Left kidney (tissue), 8 donors: ENCODE data around the gene OR6K2. TPM values are rescaled to one million over a fixed set of nuclear protein-coding genes. Genes with fewer than 3 reads are reported as not detected.
"Not testable (repeated sequence)": the region's sequence is repeated elsewhere in the genome, so short reads cannot be mapped to it uniquely, and the experiment has no call there.

Experiments
- DNase-seq: peaks from one replicate; pipeline ENCODE4 v3.0.0-alpha.2; 2013
- long read RNA-seq, 8 donors: transcript quantifications; one replicate each; lab custom pipeline, GENCODE V29; 2026
- polyA plus RNA-seq: library from polyadenylated mRNA; unstranded; fragments of 120-200 nt; gene quantifications from one replicate; pipeline ENCODE4 v1.2.1, GENCODE V29; 2013; ENCODE audit not compliant: insufficient read length

OR6K2 gene, protein sequence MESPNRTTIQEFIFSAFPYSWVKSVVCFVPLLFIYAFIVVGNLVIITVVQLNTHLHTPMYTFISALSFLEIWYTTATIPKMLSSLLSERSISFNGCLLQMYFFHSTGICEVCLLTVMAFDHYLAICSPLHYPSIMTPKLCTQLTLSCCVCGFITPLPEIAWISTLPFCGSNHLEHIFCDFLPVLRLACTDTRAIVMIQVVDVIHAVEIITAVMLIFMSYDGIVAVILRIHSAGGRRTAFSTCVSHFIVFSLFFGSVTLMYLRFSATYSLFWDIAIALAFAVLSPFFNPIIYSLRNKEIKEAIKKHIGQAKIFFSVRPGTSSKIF
- polyA plus RNA-seq = not detected
- long read RNA-seq, donor 1 = 0 reads
- long read RNA-seq, donor 2 = 0 reads
- long read RNA-seq, donor 3 = 0 reads
- long read RNA-seq, donor 4 = 0 reads
- long read RNA-seq, donor 5 = 0 reads
- long read RNA-seq, donor 6 = 0 reads
- long read RNA-seq, donor 7 = 0 reads
- long read RNA-seq, donor 8 = 0 reads

DNA sequence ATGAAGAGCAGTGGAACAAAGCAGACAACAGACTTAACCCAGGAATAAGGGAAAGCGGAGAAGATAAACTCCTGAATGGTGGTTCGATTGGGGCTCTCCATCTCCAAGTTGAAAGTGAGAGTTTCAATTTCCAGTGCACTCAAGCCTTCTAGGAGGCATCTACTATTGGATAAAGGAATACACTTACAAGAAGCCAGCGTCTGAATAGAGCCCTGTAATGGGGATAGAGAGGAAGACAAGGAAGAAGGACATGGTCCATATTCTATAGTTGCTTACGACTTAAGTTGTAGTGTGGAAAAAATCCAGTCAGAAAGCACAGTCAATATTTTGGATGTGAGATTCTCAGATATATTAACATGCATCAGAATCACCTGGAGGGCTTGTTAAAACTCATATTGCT lies at the start of gene OR6K2:
Gene OR6K2, minus strand, starts transcription at position 101 of the 400 bp plus-strand sequence. Its CDS starts 0 bp downstream, at position 101.
- no peak for DNase-seq

DNA sequence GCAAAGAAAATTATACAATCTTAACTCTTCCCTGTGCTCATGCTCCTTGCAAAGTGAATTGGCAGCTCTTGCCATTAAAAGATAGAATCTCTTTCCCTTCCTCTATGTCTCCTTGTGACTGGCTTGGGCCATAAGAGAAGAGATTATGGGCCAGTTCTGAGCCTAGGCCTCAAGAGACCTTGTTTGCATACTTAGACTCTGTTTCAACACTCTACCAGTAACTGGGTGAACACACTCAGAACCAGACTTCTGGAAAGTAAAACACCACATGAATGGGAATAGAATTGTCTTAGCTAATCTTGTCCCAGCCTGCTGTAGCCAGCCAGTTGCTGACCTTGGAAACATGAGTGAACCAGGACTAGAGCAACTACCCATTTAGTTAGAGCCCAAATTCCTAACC lies 35.4 kb upstream of the OR6K2 start:
- no peak for DNase-seq

DNA sequence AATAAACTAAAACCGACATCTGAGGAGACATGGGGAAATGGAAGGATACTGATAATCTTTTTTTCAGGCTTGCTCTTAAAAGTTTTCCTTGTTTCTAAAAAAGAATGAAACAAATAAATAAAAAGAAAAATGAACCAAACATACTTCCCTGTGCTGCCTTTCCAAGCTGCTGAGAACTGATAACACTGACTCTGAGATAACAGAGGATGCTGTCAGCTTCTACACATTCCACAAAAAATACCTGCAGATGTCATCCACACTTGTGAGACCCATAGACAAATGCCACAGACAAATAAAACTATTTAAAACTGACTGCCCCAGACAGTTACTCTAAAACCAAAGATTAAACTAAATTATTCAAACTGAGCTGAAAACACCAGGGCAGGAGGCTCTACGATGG lies 32.1 kb upstream of the OR6K2 start:
- DNase-seq = no peak

DNA sequence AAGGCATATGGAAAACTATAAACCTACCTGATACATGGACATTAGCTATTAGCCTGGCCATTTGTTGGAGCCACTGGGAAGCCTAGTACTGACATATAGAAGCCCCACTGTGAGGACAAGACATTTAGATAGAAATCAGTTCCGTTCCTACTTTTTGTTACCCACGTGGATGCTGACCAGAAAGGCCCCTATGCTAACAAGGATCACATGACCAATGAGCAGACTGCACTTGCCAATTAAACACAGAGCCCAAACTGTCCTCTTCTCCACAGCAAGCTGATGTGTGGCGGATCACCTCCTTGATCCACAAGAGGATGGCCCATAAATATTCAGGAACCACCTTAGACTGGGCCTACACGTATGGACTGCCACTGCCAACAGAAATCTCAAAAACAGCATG lies 31.3 kb upstream of the OR6K2 start:
- DNase-seq = no peak

DNA sequence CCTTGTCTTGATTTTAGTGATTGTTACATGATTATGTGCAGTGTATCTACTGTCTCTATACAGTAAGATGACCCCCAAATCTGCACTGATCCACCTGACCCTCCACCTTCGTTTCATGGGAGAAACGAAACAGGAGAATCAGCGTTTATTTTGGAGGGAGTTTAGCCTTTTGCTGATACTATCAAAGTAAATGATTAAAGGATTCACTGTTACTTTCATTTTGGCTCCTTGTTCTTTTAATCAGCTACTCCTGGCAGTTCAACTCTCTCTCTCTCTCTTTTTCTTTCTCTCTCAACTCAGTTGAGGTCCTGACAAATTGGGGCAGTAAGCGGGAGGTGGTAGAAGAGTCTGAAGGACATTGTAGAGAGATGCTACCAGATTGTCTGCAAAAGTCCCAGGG lies 30.0 kb upstream of the OR6K2 start:
- DNase-seq = no peak

DNA sequence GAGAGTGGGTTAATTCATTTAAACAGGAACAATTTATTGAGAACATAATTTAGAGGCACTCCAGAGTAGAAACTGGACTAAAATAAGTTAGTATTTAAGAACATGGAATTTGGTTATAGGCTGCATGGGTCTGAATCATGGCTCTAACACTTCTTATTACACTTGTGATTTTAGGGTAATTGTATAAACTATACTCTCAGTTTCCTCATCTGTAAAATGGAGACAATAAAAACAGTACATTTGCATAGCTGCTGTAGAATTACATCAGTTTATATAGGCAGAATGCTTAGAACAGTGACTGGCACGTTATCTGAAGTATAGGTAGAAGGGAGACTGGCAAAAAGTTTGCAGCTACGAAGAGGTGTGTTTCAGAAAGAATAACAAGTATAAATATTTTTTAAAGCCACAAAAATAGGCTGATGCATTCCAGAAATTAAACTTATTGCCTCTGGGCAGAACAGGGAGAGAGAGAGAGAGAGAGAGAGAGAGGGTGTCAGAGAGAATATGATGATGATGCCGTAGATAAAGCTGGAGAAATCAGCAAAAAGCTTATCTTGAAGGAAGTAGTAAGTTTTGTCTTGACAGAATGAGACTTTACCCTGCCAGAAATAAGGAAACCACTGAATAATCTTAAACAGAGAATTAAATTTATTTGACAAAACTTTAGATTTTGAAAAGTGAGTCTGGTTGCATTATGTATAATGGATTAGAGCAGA lies 28.2 kb upstream of the OR6K2 start:
- no peak for DNase-seq

DNA sequence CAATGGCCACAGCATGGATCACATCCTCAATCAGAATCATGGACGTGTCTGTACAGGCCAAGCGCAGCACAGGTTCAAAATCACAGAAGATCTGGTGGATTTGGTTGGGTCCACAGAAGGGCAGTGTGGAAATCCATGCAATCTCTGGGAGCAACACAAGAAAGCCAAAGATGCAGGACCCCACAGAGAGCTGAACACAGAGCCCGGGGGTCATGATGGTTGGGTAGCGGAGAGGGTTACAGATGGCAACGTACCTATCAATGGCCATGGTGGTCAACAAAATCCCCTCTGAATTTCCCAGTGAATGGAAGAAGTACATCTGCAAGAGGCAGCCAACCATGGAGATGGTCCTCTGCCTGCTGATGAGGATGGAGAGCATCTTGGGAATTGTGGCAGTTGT lies 24.0 kb upstream of the OR6K2 start:
- DNase-seq = no peak

DNA sequence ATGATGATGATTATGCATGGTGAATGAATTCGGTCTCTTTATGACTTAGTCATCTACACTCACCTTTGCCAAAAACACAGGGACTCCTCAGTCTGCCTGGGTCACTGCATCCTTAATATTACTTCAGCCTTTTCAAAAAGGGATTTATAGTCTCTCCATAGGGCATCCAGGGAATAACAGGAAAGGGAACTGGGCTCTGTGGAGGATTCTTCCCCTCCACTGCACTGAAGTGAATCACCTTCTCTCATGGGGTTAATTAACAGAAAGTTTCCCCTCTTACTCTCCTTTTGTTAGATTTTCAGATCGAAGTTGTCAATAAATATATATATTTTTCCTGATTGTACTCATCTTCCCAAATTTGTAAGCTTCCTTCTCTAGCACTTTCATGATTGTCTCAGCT lies 20.2 kb upstream of the OR6K2 start, which contains the start of gene OR6K3:
Gene OR6K3, minus strand, starts transcription at position 101 of the 400 bp plus-strand sequence. CDS start 2,605 bp downstream, outside the sequence.
- no peak for DNase-seq

DNA sequence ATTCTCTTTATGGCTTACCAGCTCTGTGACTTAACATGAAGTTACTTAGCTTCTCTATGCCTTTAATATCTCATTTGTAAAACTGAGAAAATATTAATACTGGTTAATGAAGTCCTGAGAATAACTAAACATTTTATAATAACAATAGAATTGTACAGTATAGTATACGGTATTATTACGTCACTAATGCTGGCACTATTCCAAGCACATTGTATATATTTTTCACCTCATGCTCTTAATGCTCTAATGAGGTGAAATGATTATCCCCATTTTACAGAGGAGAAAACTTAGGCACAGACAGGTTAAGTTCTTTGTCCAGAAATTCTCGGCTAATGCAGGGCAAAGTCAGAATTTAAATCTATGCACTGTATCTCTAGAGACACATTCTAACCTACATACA lies 19.2 kb upstream of the OR6K2 start:
- no peak for DNase-seq

DNA sequence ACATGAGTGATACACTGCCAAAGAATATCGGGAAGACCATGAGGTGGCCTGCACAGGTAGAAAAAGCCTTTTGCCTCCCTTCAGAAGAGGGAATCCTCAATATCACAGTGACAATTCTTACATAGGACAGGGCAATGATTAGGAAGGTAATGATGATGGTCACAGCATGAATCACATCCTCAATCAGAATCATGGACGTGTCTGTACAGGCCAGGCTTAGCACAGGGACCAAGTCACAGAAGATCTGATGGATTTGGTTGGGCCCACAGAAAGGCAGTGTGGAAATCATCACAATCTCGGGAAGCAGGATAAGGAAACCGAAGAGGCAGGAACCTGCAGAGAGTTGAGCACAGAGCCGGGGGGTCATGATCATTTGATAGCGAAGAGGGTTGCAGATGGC lies 16.9 kb upstream of the OR6K2 start:
- DNase-seq = no peak

DNA sequence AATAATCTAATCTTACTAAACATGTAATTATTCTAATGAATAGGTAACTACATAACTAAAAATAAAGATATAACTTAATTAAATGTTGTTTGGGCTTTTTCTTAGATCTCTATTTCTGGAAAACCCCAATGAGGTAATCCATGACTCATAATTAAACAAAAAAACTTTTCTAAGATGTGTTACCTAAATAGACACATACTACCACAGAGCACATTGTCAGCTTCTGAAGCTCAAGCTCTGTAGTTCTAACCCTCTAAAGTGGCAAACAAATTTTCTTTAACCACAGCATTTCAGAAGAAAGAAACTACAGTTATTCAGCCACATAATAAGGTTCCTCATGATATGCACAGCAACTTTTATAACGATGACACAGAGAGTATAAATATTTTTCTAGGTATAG lies 15.9 kb upstream of the OR6K2 start:
- DNase-seq = no peak

DNA sequence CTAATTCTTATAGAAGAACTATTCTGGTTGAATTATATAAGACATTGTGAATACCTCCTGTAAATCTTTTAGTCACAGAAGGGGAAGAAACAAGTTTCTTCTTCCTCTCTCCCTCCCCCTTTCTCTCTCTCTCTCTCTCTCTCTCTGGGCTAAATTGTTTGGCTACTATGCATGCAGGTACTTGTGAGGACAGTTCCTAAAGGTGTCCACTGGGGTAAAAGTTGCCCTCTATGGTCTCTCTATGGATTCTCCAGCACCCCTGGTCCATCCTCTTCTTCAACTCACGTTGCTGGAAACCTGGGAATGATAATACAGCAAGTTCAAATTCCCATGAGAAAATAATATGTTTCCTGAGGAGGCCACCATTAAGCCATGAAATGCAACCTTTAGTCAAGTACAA lies 14.3 kb upstream of the OR6K2 start:
- no peak for DNase-seq

DNA sequence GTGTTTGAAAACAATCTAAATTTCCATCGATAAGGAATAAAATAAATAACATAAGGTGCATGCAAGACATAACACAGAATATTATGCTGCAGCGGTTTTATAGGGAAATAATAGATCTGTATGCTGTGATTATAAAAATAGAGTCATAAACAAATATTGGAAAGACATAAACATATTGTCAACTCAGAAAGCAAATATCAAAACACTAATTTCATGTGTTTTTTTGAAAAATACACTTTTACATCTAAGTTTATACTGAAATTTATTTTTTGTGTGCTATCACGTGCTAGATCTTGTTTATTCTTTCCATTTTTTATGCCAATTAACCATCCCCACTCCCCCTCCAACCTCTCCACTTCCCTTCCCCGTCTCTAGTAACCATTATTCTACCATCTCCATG lies 10.6 kb upstream of the OR6K2 start:
- DNase-seq = no peak

DNA sequence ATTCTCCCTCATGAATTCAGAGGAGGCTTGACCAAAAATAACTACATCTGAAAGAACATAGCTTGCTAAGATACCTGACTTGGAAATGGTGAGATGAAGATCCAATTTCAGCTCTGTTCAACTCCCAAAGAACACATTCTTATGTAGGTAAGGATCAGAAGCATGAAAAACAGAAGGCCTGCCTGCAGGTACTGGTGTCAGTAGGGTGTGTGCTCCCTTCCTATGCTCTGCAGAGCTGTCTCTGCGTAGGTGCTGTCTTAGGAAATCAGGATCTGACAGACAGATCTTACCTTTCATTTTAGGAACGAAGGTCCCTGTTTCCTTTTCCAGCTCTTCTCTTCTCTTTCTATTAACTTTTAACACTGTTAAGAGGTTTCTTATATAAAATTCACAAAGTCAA lies 5.6 kb upstream of the OR6K2 start:
- DNase-seq = no peak

DNA sequence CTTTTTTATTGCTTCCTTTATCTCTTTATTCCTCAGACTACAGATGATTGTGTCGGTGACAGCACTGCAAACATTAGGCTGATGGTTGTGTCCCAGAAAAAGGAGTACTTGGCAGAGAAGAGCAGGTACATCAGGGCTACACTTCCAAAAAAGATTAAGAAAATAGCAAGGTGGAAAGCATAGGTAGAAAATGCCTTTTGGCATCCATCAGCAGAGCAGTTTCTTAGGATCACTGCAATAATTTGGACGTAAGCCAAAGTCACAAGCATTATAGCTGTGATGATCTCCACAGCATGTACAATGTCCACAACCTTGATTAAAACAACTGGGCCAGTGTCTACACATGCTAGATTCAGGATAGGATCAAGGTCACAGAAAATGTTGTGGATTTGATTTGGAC lies 5.9 kb downstream of the OR6K2 start:
- DNase-seq = no peak

DNA sequence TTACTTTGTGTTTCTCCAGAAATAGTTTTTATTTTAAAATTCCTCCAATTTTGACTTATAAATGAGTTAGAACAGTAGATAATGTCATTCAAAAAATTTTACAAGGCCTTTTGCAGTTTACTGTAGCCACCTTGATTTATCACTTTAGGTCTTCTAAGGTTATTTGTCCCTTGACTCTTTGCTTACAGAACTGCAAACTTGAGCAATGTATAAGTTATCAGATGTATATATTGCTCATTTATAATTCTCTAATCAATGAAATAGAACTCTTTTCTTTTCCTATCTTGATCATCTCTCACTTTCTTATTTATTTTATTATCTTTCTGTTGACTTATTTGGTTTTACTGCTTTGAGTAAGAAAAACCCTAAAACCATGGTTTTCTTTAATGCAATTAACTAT lies 8.1 kb downstream of the OR6K2 start:
- no peak for DNase-seq

DNA sequence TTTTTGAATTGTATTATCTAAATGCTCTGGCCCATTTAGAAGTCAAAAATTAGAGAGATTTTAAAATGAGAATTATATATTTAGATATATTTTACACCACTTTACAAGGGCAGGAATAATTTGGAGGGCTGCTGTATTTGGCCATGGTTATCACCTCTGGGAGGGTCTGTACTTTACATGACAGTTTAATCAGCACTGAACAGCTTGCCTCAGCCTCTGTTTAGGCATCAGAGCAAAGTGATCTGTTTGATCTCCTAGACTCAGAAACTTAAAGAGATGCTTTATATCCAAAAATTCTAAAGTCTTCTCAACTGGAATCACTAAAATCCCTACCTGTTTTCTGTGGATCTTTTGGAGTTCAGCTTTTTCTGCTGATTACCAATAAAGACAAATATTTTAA lies 8.5 kb downstream of the OR6K2 start:
- DNase-seq = no peak

DNA sequence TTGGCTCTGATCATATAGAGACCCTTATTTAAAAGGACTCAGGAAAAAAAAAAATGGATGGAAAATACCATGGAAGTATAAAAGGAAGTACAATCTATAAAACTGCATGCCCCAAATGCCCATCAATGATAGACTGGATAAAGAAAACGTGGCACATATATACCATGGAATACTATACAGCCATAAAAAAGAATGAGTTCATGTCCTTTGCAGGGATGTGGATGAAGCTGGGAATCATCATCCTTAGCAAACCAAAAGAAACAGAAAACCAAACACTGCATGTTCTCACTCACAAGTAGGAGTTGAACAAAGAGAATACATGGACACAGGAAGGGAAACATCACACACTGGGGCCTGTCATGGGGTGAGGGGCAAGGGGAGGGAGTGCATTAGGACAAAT lies 9.3 kb downstream of the OR6K2 start:
- not testable (repeated sequence) for DNase-seq

DNA sequence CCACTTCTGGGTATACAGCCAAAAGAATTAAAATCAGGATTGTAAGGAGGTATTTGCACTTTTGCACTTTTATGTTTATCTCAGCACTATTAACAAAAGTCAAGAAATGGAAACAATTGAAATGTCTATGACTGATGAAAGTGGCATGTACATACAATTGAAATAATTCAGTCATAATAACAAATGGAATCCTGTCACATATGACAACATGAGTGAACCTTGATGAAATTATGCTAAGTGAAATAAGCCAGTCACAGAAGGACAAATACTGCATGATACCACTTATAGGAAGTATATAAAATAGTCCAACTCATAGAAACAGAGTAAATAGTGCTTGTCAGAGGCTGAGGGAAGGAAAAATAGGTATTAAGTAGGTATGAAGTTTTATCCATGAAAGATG lies 10.6 kb downstream of the OR6K2 start:
- no peak for DNase-seq

DNA sequence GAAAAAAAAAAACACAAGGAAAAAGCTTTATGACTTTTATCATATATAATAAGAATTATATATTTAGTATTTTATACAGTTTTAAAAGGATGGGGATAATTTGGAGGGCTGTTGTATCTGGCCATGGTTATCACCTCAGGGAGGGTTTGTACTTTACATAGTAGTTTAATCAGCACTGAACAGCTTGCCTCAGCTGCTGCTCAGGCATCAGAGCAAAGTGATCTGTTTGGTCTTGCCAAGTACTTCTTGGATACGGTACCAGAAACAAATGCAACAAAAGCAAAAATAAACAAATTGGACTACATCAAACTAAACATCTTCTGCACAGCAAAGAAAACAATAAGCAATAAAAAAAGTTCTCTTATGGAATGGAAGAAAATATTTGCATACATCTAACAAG lies 11.3 kb downstream of the OR6K2 start:
- DNase-seq = no peak

DNA sequence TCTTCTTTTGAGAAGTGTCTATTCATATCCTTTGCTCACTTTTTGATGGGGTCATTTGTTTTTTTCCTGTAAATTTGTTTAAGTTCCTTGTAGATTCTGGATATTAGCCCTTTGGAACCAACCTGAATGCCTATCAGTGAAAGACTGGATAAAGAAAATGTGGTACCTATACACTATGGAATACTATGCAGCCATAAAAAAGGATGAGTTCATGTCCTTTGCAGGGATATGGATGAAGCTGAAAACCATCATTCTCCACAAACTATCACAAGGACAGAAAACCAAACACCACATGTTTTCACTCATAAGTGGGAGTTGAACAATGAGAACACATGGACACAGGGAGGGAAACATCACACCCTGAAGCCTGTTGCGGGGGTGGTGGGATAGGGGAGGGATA lies 12.1 kb downstream of the OR6K2 start:
- DNase-seq = not testable (repeated sequence)

DNA sequence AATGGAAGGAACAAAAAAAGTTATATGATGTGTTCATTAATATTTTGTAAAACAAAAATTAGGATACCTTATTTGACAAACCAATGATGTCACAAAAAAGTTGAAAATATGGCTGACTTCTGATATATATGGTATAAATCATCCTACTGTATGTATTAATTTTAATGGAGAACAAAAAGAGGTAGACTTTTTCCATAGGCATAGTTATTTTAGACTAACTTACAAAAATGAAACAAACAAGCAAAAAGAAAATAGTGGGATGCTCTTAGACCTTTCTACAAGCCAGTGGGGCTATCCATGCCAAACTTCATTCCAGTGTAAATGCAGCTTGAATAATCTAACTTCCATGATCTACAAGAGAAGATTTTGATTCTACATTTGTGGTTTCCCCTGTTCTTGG lies 13.4 kb downstream of the OR6K2 start:
- DNase-seq = no peak
